ENCODE measurements around the gene TMTC1. TPM values are rescaled to one million over a fixed set of nuclear protein-coding genes. Genes with fewer than 3 reads are reported as not detected.

Gene TMTC1
- total RNA-seq, 2 experiments from 2014 or later: not detected

DNA sequence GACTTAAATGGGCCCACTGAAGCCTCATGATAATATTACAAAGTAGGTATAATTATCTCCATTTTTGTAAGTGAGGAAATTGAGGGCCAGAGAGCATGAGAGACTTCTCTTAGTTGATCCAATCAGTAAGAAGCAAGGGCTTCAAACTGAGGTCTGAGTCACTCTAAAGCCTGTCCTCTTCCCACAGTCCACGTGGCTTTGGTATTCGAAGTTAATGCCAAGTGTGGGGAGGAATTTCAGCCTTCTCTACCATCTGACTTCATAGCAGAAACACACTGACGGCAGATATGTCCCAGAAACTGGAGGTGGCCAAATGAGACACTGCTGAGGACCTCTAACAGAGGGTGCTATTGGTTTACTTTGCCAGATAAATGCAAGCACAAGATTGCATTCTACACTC, 171.8 kb downstream of the TMTC1 start:
- CTCF ChIA-PET: no interaction called here
- Mint-ChIP-seq H3K4me3 (no peak overlapping the region), H3K27ac (no peak overlapping the region), H3K36me3 (ENCODE audit: low read depth) (no peaks in the 10 kb centered on the region), H3K9me3 (no peaks in the 10 kb centered on the region), H3K4me1 (ENCODE audit: low read depth) (no peaks in the 10 kb centered on the region), H3K27me3 (peaks cover 7% of the 10 kb centered on the region)
- TF ChIP-seq, protein P1, sequence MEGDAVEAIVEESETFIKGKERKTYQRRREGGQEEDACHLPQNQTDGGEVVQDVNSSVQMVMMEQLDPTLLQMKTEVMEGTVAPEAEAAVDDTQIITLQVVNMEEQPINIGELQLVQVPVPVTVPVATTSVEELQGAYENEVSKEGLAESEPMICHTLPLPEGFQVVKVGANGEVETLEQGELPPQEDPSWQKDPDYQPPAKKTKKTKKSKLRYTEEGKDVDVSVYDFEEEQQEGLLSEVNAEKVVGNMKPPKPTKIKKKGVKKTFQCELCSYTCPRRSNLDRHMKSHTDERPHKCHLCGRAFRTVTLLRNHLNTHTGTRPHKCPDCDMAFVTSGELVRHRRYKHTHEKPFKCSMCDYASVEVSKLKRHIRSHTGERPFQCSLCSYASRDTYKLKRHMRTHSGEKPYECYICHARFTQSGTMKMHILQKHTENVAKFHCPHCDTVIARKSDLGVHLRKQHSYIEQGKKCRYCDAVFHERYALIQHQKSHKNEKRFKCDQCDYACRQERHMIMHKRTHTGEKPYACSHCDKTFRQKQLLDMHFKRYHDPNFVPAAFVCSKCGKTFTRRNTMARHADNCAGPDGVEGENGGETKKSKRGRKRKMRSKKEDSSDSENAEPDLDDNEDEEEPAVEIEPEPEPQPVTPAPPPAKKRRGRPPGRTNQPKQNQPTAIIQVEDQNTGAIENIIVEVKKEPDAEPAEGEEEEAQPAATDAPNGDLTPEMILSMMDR (IDR thresholded peaks at IDR 0.05): no peak
- DNase-seq: no peak
- POLR2A ChIA-PET: no interaction called here
- no peak for ATAC-seq
- intact Hi-C loops (cut with micrococcal nuclease): no loop called here

DNA sequence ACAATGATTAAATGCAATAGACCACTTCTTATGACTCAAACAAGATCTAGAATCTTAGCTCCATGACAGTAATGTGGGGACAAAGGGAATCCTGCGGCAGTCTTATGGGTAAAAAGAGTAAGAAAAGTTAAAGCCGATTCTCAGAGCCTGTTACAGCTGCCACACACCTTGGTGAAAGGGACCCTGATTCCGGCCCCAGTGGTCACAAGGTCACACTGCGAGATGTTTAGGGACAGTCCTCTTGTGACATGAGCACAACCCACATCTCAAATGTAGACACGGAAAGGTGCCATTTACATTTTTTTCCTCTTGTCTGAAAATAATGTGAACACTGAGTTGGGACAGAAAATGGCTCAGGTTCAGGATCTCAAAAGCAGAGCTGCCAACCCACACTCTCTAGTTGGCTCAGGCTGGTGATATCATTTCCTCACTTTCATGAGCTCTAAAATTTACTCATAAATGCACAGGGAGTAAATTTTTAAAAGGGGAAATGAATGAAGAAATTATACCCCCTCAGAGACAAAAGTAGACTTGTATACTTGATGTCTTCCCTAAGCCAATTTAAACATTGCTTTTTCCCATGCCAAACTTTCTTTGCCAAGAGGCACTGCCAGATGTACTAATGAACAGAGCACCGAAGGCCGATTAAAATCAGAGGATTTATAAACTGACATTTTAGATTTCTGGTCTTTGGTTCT, 173.1 kb downstream of the TMTC1 start:
- no peak for DNase-seq
- no peak overlapping the region for H3K4me3 Mint-ChIP-seq
- H3K36me3 Mint-ChIP-seq (ENCODE audit: low read depth): no peaks in the 10 kb centered on the region
- no peak for ATAC-seq
- H3K4me1 Mint-ChIP-seq (ENCODE audit: low read depth): no peaks in the 10 kb centered on the region
- H3K27me3 Mint-ChIP-seq: peaks cover 10% of the 10 kb centered on the region
- H3K9me3 Mint-ChIP-seq: no peaks in the 10 kb centered on the region
- POLR2A ChIA-PET: no interaction called here
- CTCF ChIA-PET: no interaction called here
- H3K27ac Mint-ChIP-seq: no peak overlapping the region
- intact Hi-C loops (cut with micrococcal nuclease): no loop called here
- TF ChIP-seq, protein P1 (IDR thresholded peaks at IDR 0.05): no peak

DNA sequence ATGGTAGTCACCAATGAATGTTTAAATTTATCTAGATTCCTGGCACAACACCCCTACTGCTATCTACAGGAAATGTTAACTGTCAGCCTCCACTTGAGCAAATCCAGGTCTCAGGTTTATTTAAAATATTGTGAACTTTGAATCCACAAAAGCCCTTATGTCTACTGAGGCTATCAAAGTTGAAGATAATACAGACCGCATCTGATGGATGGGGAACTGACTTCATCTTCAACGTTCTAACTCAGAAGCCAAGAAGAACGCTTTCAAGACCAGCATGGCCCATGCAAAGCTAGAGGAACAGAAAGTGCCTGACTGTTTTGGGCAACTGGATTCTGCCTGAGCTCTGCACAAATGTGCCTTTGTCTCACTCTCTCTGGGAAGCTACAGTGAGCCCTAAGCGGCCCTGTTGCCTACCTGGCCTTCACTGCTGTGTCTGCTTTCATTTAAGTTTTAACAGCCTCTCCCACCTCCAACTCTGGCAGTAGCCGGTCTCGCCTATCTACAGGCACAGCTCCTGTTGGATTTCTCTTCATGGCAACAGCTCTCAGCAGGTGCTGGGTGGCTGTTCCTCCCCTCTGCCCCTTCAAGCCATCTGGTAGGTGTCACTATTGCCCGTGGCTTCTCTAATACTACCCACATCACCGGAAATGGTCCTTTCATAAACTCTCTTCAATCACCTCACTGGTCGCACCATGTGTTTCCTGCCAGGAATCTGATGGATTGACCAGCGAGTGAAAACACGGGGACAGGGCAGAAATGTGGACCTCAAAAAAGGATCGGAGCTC, 174.1 kb downstream of the TMTC1 start:
- intact Hi-C loops (cut with micrococcal nuclease): no loop called here
- peaks cover 10% of the 10 kb centered on the region for H3K27me3 Mint-ChIP-seq
- TF ChIP-seq, protein P1 (IDR thresholded peaks at IDR 0.05): no peak
- ChIA-PET POLR2A (no interaction called here), CTCF (no interaction called here)
- H3K27ac Mint-ChIP-seq: no peak overlapping the region
- H3K4me1 Mint-ChIP-seq (ENCODE audit: low read depth): no peaks in the 10 kb centered on the region
- H3K4me3 Mint-ChIP-seq: no peak overlapping the region
- no peak for DNase-seq
- no peaks in the 10 kb centered on the region for H3K9me3 Mint-ChIP-seq
- H3K36me3 Mint-ChIP-seq (ENCODE audit: low read depth): no peaks in the 10 kb centered on the region
- ATAC-seq: no peak

DNA sequence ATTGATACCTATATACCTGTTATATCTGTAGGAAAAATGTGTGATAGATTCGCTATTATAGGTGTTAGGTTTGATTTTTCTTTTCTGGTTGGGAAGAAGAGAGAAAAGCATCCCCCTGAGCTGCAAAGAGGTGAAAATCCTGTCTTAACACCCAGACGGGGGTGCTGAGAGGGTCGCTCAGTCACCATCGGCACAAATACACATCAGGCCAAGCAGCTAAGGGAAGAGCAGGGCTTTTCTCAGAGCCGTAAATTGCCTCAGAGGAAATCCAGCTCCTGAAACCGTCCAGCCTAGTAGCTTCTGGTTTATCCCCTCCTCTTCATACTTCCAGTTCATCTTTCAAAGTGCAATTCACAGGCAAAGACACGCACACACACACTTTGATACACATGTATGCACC, 175.2 kb downstream of the TMTC1 start:
- TF ChIP-seq, protein P1 (IDR thresholded peaks at IDR 0.05): no peak
- Mint-ChIP-seq H3K4me1 (ENCODE audit: low read depth) (no peaks in the 10 kb centered on the region), H3K27ac (no peak overlapping the region), H3K9me3 (no peaks in the 10 kb centered on the region), H3K27me3 (peaks cover 8% of the 10 kb centered on the region), H3K4me3 (no peak overlapping the region), H3K36me3 (ENCODE audit: low read depth) (no peaks in the 10 kb centered on the region)
- no peak for ATAC-seq
- intact Hi-C loops (cut with micrococcal nuclease): no loop called here
- ChIA-PET POLR2A (no interaction called here), CTCF (no interaction called here)
- DNase-seq: no peak

DNA sequence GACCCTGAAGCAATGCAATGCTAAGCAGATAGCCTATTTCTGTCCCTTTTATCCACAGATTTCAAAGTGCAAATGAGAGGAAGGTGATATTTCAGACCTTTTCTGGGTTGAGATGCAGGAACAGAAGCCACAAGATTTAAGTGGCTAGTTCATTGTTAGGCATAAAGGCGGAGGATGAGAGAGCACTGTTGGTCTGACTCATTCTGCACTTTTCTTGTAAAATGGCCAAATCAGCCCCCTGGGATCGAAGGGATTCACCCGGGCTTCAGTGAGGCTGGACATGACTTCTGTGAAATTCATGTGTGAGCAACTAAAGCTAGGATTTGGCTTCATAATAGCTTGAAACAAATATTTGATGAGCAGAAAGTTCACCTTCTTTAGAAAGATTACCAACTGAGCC, 184.4 kb downstream of the TMTC1 start:
- TF ChIP-seq, protein P1 (IDR thresholded peaks at IDR 0.05): no peak
- POLR2A ChIA-PET: no interaction called here

More for the DNA sequence above, 184.4 kb downstream of the TMTC1 start:
- CTCF ChIA-PET: interaction anchor here (1.4 kb wide), 1 partner anchor 17 kb away, joined by 3 read pairs; no protein-coding TSS in a partner anchor
- no peaks in the 10 kb centered on the region for H3K4me1 Mint-ChIP-seq (ENCODE audit: low read depth)
- H3K4me3 Mint-ChIP-seq: no peak overlapping the region
- intact Hi-C loops (cut with micrococcal nuclease): no loop called here
- H3K27ac Mint-ChIP-seq: no peak overlapping the region
- ATAC-seq (no peak), DNase-seq (no peak)
- no peaks in the 10 kb centered on the region for H3K9me3 Mint-ChIP-seq
- no peaks in the 10 kb centered on the region for H3K36me3 Mint-ChIP-seq (ENCODE audit: low read depth)
- H3K27me3 Mint-ChIP-seq: peaks cover 8% of the 10 kb centered on the region
